ENCODE data around the gene CSNK1E. TPM values are rescaled to one million over a fixed set of nuclear protein-coding genes. Genes with fewer than 3 reads are reported as not detected.
A peak's percentile ranks its signal among the peaks of the same experiment; 100 is the strongest.

CSNK1E gene
- total RNA-seq, 2 donors from 2014 or later = 98.1 to 140 TPM

GRCh38 chr22:38272373-38273134, 44.7 kb downstream of the CSNK1E start, which contains the start of gene TMEM184B:
TSS of gene TMEM184B (minus strand) at chr22:38273010. CDS start at chr22:38247961, 25,049 bp downstream.
- H3K36me3 ChIP-seq = no peaks in the 10 kb centered on the region
- peak within 1 kb of the TSS; percentile 88 for H3K4me3 ChIP-seq
- no peak for DNase-seq (ENCODE audit: low spot score)
- peak; percentile 58 for ATAC-seq (ENCODE audit: insufficient number of reproducible peaks, low FRiP score, low read depth)
- no peak for TF ChIP-seq CTCF (IDR thresholded peaks at IDR 0.05)
- peaks cover 29 to 50% of the 10 kb centered on the region in 2 donors for H3K4me1 ChIP-seq (ENCODE audit: control insufficient read depth in 1 of 2, low read depth in 2 of 2)
- H3K9me3 ChIP-seq = no peaks in the 10 kb centered on the region
- peak within 1 kb of the TSS; percentile 93 to 94 for H3K27ac ChIP-seq
- no peaks in the 10 kb centered on the region for H3K27me3 ChIP-seq (replicated peaks; ENCODE audit: insufficient read depth)

DNA sequence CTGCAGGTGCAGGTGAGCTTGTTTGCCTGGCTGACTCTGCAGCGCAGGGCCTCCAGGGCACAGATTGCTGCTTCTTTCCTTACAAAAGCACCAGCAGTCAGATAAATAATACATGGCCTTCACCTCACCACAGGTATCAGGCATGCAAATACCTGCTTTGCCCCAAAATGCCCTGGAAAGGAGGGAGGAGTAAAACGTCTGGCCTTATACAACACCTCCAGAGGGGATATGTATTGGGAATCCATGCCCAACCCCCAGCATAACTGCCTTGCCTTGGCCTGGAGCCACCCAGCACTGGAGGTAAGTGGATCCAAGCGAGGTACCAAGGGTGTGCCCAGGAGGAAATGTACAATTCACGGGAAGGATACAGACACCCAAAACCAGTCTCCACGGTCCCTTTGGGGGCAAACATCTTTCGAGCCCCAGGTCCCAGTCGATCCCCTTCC, 45.3 kb downstream of the CSNK1E start:
- DNase-seq (ENCODE audit: low spot score) (no peak), ATAC-seq (ENCODE audit: insufficient number of reproducible peaks, low FRiP score, low read depth) (no peak)
- Histone ChIP-seq H3K36me3 (no peaks in the 10 kb centered on the region), H3K4me1 (ENCODE audit: control insufficient read depth in 1 of 2, low read depth in 2 of 2) (peaks cover 32 to 54% of the 10 kb centered on the region in 2 donors), H3K27me3 (replicated peaks; ENCODE audit: insufficient read depth) (no peaks in the 10 kb centered on the region), H3K27ac (peak overlapping the region; percentile 93 to 94), H3K4me3 (peak overlapping the region; percentile 88), H3K9me3 (no peaks in the 10 kb centered on the region)
- TF ChIP-seq CTCF (IDR thresholded peaks at IDR 0.05) = no peak

GRCh38 chr22:38271101-38271500, 46.1 kb downstream of the CSNK1E start:
- Histone ChIP-seq H3K4me1 (ENCODE audit: control insufficient read depth in 1 of 2, low read depth in 2 of 2) (peaks cover 38 to 62% of the 10 kb centered on the region in 2 donors), H3K9me3 (no peaks in the 10 kb centered on the region), H3K27me3 (replicated peaks; ENCODE audit: insufficient read depth) (no peaks in the 10 kb centered on the region), H3K36me3 (no peaks in the 10 kb centered on the region), H3K4me3 (peak overlapping the region; percentile 88), H3K27ac (peak overlapping the region; percentile 93 to 94)
- DNase-seq (ENCODE audit: low spot score) (no peak), ATAC-seq (ENCODE audit: insufficient number of reproducible peaks, low FRiP score, low read depth) (no peak)
- no peak for TF ChIP-seq CTCF (IDR thresholded peaks at IDR 0.05)

GRCh38 chr22:38270091-38270992, 46.9 kb downstream of the CSNK1E start:
- peak overlapping the region; percentile 93 to 94 for H3K27ac ChIP-seq
- H3K9me3 ChIP-seq = no peaks in the 10 kb centered on the region
- no peak for DNase-seq (ENCODE audit: low spot score)
- ATAC-seq (ENCODE audit: insufficient number of reproducible peaks, low FRiP score, low read depth) = no peak
- TF ChIP-seq CTCF (IDR thresholded peaks at IDR 0.05) = no peak
- H3K36me3 ChIP-seq = no peaks in the 10 kb centered on the region
- no peaks in the 10 kb centered on the region for H3K27me3 ChIP-seq (replicated peaks; ENCODE audit: insufficient read depth)
- H3K4me3 ChIP-seq = peak overlapping the region; percentile 88
- peaks cover 42 to 68% of the 10 kb centered on the region in 2 donors for H3K4me1 ChIP-seq (ENCODE audit: control insufficient read depth in 1 of 2, low read depth in 2 of 2)

- Histone ChIP-seq H3K9me3 (no peaks in the 10 kb centered on the region), H3K4me3 (no peak overlapping the region), H3K27me3 (replicated peaks; ENCODE audit: insufficient read depth) (no peaks in the 10 kb centered on the region), H3K4me1 (ENCODE audit: control insufficient read depth in 1 of 2, low read depth in 2 of 2) (peaks cover 42 to 68% of the 10 kb centered on the region in 2 donors), H3K36me3 (no peaks in the 10 kb centered on the region), H3K27ac (no peak overlapping the region)
- TF ChIP-seq CTCF (IDR thresholded peaks at IDR 0.05) = no peak
- ATAC-seq (ENCODE audit: insufficient number of reproducible peaks, low FRiP score, low read depth) (no peak), DNase-seq (ENCODE audit: low spot score) (no peak)
Observed at GRCh38 chr22:38269466-38269865, 47.8 kb downstream of the CSNK1E start.

Measured in thoracic aorta (tissue), 2 donors.